SIG-M5 treated with dmso at 0.1 percent for 504 hours (cell line): ENCODE measurements around the gene RABEP1.
"Not testable (repeated sequence)": the region's sequence is repeated elsewhere in the genome, so short reads cannot be mapped to it uniquely, and the experiment has no call there.

Source experiments
- DNase-seq: peaks from one replicate; lab custom pipeline; 2025; ENCODE audit not compliant: unreplicated experiment; lab: John Stamatoyannopoulos, UW

The RABEP1 gene

DNA sequence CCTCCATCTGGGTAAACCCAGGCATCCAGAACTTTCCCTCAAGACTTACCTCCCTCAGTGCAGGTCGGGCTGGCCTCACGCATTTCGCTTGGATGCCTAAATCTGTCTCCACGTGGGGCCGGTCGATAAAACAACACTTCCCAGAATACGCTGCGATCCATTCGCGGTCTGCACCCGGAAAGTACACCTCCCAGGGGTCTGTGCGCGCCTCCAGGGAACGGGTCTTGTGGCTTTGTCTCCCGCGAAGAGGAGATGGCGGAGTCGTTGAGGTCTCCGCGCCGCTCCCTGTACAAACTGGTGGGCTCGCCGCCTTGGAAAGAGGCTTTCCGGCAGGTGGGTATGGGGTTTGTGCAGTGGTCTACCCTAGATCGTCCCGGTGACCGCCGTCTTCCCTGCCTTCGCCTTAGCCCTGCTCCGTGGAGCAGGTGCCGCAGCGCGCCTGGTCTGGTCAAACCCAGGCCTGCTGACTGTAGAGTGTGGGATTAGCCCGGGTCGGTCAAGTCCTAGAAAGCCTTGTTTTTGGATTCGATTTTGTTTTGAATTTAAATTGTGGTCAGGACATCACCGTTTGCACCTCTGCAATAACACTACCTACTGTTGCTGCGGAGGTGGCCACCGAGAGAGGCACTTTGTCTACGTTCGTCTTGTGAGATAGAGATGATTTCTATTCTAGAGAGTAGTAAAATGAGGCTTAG, 138.0 kb downstream of the RABEP1 start, which contains the start of gene RPAIN:
Gene RPAIN (plus strand): TSS at position 224 of the 695 bp plus-strand sequence. CDS start 29 bp downstream, at position 253.
- peak; percentile 91 for DNase-seq

DNA sequence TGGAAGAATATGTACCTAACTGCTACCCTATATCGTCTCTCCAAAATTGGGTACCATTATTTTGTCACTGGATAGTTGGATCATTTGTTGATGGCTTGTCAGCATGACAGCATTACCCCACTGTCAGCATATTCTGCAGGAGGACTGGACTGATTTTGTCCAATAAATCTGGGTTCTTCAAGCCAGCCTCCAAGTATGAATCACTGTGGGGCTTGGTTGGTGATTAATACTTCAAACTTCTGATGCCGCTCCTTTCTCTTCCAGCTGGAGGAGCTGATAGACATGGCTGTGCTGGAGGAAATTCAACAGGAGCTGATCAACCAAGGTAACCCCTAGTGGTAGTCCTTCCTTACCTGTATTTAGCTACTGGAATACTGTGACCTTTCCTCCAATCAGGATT, 140.4 kb downstream of the RABEP1 start:
- no peak for DNase-seq

DNA sequence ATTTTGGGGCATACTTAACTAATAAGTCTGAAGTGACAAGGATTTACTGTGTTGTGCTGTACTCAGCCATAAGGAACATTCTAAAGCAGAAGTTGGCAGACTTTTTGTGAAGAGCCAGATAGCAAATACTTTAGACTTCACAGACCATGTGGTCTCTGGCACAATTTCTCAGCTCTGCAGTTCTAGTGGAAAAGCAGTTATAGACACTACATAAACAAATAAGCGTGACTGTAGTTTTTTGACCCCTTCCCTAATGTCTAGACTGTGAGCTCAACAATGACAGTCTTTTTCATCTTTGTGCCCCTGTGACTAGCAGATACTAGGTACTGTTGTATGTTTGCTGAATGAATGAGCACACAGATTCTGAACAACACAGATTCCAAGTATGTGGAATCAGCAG, 142.8 kb downstream of the RABEP1 start:
- DNase-seq: no peak

DNA sequence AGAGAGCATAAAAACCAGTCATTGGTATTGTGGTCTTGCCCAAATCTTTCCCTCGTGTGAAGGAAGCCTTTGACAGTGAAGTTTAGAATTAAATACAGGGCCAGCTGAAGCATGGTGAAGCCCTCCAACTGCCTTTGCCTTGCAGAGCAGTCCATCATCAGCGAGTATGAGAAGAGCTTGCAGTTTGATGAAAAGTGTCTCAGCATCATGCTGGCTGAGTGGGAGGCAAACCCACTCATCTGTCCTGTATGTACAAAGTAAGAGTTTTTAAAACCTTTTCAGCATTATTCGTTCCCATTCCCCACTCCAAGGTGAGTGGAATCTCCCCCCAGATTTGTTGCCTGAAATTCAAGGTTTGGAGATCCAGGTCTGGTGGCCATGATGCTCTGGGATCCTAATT, 143.7 kb downstream of the RABEP1 start:
- no peak for DNase-seq

DNA sequence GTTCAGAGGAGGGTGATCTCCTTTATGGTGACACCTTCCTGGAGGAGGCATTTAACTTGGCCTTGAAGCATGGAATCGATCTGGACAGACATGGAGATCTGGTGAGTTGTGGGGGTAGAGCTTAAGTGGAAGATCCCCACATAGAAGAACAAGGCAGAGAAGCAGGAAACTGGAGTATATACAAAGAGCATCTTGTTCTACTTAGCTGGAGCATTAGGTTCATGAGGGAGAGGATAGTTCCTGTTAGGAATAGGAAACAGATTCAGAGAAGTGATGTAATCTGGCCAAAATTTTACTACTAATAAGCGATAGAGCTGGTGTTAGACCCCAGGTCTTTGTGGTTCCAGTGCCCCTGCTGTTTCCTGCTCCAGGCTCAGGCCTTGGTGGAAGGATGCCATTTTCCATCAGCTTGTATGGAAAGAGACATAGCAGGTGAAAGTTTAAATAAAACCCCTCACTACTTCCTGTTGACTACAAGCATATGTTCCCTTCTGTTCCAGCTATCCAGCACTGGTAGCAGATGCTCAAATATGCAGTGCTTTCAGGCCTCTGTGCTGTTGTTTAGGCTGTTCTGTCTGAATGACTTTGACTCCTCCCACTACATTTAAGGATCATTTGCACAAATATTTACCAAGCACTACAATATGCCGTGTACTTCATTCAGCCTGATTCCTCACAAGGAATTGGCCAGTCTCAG, 147.3 kb downstream of the RABEP1 start:
- no peak for DNase-seq

DNA sequence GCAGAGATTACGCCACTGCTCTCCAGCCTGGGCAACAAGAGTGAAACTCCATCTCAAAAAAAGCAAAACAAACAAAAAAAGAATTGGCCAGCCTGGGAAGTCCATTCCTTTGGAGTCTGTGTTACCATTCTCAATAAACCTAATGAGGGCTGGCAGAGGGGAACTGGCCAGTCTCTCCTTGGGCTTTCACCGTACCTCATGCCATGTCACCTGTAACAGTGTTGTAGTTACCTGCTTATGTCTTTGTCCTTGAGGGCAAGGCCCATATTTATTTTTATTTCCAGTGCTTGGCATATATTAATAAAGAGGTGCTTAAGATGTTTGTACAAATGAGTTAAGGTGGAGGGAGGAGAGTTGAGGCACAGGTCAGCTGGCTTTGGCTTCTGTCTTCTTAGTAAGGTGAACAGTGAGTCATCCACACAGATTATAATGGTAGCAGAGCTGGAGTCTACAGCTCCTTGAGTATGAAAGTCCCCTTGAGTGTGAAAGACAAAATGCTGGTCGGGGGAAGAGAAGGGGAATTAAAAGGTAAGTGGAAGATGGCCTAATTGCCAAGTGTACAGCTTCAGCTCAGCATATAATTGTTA, 148.4 kb downstream of the RABEP1 start:
- no peak for DNase-seq

DNA sequence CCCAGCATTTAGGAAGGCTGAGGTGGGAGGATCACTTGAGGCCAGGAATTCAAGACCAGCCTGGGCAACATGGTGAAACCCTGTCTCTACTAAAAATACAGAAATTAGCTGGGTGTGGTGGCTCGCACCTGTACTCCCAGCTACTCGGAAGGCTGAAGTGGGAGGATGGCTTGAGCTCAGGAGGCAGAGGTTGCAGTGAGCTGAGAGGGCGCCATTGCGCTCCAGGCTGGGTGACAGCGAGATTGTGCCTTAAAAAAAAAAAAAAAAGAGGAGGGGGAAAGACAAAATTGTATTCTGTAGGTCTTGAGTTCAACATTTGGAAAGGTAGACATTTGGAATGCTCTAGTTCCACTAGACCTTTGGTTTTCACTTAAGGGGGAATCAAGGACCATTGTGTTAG, 149.2 kb downstream of the RABEP1 start:
- not testable (repeated sequence) for DNase-seq

DNA sequence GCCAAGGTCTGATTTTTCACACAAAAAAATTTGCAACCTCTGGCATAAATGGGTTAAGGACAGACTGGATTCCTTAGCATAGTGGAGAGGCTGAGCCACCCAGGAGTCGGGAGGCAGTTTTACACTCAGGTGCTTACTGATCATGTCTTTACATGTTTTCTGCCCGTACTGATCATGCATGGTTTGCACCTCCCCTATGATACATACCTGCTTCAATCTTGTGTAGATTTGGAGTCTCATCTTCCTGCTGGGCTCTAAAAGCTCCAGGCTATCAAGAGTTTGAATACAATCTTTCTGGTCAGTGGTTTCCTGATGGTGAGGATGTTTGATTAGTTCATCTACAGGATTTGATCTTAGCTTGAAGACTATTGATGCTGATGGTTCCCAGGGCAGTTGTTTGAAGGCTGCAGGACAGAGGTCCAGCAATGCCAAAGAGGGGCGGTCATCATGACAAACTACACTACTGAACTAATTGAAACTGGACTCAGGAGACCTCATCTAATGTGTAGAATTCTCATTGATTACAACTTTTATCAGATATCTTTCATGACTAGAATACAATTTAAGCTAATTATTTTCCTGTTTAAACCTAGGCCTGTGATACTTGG, 150.0 kb downstream of the RABEP1 start:
- no peak for DNase-seq

DNA sequence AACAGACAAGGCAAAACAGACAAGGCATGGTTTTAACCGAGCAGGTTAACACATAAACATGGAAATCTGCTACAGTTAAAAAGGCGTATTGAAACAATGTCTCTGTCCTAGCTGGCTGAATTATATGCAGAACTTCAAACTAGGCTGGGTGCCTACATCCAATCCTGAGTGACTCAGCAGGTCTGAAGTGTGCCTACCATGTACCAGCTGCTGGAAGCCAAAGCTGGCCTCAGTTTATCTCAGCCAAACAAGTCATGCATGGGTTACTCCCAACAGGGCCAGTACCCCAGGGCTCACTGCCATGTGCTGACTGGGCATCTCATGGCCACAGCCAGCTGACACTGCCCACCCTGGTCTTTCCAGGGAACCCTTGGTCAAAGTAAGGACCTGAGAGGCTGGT, 152.9 kb downstream of the RABEP1 start:
- no peak for DNase-seq
